Right lung (tissue), 10 donors: ENCODE data around the gene NCKAP5. TPM values are rescaled to one million over a fixed set of nuclear protein-coding genes. Genes with fewer than 3 reads are reported as not detected.

Experiments used
- DNase-seq, 2 donors: peaks; one replicate each; pipeline ENCODE4 v3.0.0-alpha.2; 2013
- long read RNA-seq, 8 donors: transcript quantifications; one replicate each; lab custom pipeline, GENCODE V29; 2026
- polyA plus RNA-seq, 5 donors: library from polyadenylated mRNA; unstranded; fragments of 120-200 nt; gene quantifications; one replicate each; pipeline versions ENCODE4 v1.2.1 to v1.2.3, GENCODE V29; 2013; ENCODE audit warnings: inconsistent platforms in 1 of 5, low replicate concordance in 1 of 5; ENCODE audit not compliant: insufficient read length in 5 of 5, insufficient read depth in 1 of 5

Gene NCKAP5
- 10 to 100 TPM; 15.1 to 20.7 (median 15.9) TPM for polyA plus RNA-seq
- long read RNA-seq, donor 1: 0 reads
- long read RNA-seq, donor 2: 0 reads
- long read RNA-seq, donor 3, partial matches to known transcripts: 6 of 6 reads
- long read RNA-seq, donor 3, other reads (novel, unspliced or antisense): 0 of 6 reads
- long read RNA-seq, donor 4, partial matches to known transcripts: 0 of 1 reads
- long read RNA-seq, donor 4, other reads (novel, unspliced or antisense): 0 of 1 reads
- long read RNA-seq, donor 5: 0 reads
- long read RNA-seq, donor 6: 0 reads
- long read RNA-seq, donor 7: 0 reads
- long read RNA-seq, donor 8: 0 reads

GRCh38 chr2:133568172-133568571 is at the start of gene NCKAP5:
Gene NCKAP5 (minus strand): TSS chr2:133568463. CDS start chr2:133517526, 50,937 bp downstream.
- DNase-seq: peak; percentile 49 to 80

- DNase-seq: no peak
Measured at GRCh38 chr2:133609664-133610063, 41.4 kb upstream of the NCKAP5 start.

- no peak for DNase-seq
Measured at GRCh38 chr2:133608291-133608690, 40.0 kb upstream of the NCKAP5 start.

DNA sequence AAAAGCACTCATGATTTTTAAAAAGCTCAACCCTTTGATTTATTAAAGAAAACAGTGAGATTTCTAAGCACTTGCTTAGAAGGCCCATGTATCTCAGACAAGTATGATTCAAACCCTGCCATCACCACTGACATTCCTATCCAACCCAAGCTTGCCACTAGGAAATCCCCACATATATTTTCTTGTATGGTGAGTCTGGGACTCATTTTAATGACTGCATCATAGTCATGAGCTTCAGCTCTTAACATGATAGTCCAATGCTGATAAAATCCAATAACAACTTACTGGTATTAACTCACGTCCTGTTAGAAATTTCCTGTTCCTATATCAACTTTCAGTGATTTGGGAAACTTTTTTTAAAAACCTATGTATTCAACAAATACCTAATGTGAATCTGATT is 39.4 kb upstream of the NCKAP5 start:
- no peak for DNase-seq

DNA sequence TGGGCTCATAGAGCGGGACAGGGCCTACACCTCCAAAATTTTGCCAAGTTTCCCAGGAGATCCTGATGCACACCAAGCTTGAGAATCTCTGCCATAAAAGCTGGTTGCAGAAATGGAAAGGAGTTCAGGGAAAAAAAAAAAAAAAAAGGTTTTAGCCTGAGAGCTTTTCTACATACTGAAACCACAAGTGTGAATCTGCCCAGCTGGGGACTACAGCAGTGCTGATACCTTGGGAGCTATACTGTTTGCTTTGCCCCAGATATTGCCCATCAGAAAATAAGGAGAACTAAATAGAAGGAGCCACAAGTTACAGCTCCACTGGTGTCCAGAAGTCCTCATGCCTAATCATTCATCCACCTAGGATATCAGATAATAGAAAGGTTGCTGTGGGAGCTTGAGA is 38.4 kb upstream of the NCKAP5 start:
- no peak for DNase-seq

DNA sequence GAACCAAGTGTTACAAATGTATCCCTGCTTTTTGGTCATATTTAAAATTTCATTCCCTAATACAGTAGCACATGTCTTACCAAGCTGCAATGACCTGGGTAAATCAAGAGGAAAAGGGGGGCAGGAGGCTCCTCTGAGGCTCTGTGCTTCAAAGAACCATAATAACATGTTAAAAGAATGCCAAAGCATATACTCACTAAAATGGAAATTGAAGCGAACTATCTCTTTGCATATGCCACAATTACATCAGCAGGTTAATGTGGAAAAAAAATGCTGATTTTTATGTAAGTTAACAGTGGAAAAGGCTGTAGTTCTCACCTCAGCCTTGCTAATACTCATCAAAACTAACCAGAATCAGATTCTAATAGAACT is 37.5 kb upstream of the NCKAP5 start:
- DNase-seq: no peak

DNA sequence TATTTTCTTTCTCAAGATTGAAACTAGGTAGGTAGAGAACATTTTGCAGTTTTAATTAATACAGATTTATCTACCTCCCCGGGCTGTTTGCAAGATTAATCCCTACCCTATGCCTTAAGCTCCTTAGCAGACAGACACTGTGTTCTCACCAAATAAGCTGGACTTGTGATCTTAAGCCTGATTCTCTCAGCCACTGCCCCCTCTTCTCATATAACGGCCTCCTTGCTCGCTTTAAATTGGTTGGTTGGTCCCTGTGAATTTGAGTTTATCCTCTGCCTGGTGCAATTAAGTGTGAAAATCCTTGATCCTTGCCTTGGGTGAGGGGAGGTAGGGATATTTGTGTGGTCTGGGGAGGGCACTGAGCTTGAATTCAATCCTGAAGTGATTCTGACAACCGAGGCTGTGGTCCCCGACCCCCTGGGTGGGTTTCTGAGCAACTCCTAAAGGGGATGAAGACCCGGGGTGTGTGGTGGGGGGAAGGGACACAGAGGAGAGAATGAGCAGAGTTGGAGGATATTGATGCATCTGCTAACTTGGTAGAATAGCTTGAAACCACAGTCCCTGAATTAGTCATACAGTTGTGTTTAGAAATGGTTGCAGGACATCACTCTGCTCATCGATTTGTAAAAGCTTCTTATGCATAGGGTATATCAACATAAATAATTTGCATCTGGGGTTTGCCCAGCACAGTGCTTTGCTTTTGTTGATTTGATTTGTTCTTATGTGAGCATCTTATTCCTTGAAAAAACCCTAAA is 36.9 kb upstream of the NCKAP5 start:
- no peak for DNase-seq

- no peak for DNase-seq
Measured at GRCh38 chr2:133603109-133603508, 34.8 kb upstream of the NCKAP5 start.

DNA sequence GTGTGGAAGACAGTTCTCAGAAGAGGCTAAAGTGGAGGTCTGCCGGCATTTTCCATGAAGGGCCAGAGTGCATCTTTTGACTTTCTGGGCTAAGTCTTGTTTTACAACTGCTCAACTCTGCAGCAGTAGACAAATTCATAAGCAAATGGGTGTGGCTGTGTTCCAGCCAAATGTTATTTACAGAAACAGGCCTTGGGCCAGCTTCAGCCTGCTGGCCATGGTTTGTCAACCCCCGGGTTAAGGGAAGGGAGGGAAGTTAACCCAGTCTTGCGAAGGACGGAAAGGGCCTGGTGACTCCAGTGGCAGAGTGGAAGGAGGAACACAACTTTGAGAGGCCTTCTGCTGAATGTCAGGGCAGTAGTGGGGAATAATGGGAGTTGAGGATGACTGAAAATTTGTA is 34.3 kb upstream of the NCKAP5 start:
- DNase-seq: peak; percentile 25 to 69

- DNase-seq: no peak
Measured at GRCh38 chr2:133600266-133600928, 32.1 kb upstream of the NCKAP5 start.

- DNase-seq: no peak
Measured at GRCh38 chr2:133599811-133600210, 31.5 kb upstream of the NCKAP5 start.

DNA sequence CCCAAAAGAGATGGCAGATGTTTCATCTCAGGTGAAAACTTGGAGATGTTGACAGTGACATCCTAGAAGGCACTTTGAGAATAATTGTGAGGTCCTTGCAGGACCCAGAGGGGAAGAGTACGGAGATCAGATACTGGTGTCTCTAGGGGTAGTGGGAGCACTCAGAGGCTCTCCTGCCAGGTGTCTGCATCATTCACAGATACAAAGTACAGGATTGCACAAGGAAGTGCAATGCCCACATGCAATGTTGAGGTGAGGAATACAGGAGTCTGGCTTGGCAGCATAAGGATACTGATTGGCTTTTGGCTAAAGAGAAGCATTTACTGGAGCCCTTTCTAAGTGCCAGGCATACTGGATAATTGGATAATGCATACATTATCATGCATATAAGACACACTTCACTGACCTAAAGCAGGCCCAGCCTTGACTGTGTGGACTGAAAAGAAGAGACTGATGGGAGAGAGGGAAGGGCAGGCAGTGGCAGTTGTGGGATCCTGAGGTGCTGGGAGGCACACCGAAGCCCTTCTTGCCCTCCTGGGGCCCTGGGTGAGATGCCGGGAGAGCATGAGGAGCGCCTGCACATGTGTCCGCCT is 31.0 kb upstream of the NCKAP5 start:
- no peak for DNase-seq

DNA sequence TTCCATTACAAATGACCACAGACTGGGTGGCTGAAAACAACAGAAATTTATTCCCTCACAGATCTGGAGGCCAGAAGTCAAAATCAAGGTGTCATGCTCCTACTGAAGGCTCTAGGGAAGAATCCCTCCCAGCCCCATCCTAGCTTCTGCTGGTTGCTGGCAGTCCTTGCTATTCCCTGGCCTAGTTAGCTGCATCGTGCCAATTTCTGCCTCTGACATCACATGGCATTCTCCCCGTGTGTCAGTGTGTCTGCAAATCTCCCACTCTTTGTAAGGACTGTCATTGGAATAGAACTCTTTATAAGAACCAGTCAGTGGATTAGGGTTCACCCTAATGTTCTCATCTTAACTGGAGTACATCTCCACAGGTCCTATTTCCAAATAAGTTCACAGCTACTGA is 30.5 kb upstream of the NCKAP5 start:
- DNase-seq: no peak

DNA sequence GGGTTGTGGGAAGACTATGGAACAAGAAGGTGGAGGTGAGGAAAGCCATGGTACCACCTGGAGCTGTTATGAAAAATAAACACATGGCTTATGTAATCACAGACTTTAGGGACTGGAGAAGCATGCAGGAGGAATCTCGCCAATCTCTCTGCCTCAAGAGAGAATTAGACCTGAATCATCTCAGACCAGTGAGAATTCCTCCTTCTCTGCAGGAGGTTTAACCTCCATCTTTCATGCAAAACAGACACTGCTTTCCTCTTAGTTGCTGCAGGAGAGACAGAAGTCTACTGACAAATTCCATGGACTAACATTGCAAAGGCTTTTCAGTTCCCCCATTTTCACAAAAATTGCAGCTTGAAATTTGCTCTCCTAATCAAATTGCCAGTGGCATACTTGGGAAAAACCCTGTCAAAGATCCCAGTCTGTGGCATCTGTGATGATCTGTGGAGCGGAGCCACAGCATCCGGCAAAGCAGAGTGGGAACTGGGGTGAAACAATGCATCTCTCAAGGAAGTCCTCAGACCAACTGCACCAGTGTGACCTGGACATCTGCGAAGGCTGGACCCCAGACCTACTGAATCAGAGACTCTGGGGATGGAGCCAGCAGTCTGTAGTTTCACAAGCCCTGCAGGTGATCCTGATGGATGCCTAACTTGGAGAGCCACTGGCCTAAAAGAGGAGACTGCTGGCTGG is 28.6 kb upstream of the NCKAP5 start:
- DNase-seq: no peak

- peak; percentile 71 to 79 for DNase-seq
Measured at GRCh38 chr2:133591164-133591563, 22.9 kb upstream of the NCKAP5 start.

GRCh38 chr2:133589456-133589855 is 21.2 kb upstream of the NCKAP5 start:
- DNase-seq: no peak

- DNase-seq: no peak
Measured at GRCh38 chr2:133588144-133588543, 19.9 kb upstream of the NCKAP5 start.

DNA sequence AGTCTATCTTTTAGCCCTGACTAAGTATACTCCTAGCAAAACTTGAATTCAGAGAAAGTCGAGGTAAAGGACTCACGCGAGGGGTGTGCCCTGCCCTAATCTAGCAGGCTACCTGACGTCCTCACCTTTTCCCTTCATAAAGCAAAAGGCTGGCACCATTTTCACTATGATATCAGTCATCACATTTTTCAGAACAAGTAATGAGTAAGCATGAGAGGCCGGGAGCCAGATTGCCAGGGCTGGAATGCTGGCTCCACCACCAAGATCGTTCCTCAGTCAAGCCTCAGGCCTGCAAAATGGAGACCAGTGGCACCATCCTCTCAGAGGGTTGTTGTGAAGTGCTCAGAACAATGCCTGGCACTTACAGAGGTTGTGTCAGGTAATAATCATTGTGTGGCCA is 18.7 kb upstream of the NCKAP5 start:
- no peak for DNase-seq

GRCh38 chr2:133581010-133581760 is 12.9 kb upstream of the NCKAP5 start:
- DNase-seq: no peak

- no peak for DNase-seq
Measured at GRCh38 chr2:133579274-133579673, 11.0 kb upstream of the NCKAP5 start.

- no peak for DNase-seq
Measured at GRCh38 chr2:133576714-133577113, 8.5 kb upstream of the NCKAP5 start.
